ENCODE results near the gene ARL10. TPM values are rescaled to one million over a fixed set of nuclear protein-coding genes. Genes with fewer than 3 reads are reported as not detected.
A peak's percentile ranks its signal among the peaks of the same experiment; 100 is the strongest.

The ARL10 gene
- total RNA-seq, 1 experiment from 2014 or later = 9.6 TPM

DNA sequence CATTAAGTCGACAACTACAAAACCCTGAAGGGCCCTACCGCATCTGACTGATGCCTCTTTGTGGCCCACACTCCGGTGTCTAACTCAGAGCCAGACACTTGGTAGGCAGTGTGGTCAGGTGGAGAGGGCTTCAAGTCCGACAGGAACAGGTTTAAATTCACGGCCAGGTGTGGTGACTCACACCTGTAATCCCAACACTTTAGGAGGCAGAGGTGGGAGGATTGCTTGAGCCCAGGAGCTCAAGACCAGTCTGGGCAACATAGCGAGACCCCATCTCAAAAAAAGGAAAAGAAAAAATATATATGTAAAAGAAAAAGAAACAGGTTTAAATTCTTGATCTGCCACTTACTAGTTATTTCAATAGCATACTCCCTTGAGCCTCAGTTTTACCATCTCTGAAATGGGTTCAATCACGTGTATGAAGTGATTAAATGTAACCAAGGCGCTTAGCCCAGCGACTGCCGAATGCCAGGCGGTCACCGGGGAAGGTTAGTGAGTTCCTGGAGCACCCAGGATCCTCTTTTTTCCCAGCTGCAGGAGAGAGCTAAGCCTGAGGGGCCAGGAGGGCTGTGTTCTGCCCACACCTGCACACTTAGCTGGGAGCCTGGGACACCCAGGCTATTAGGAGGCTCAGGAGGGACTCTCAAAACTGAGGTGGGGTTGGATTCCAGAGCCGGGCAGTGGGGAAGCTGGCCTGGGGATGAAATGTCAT lies 50.1 kb downstream of the ARL10 start:
- no peak overlapping the region for H3K56ac ChIP-seq (ENCODE audit: insufficient read length, low read depth, low read length)
- peaks cover 5% of the 10 kb centered on the region for H3K23me2 ChIP-seq (ENCODE audit: insufficient read length, low read depth, low read length, poor library complexity, severe bottlenecking)
- DNase-seq = no peak
- H2AK5ac ChIP-seq (ENCODE audit: insufficient read length, low read length) = no peak overlapping the region
- H4K5ac ChIP-seq (ENCODE audit: insufficient read length, low read depth, low read length) = no peak overlapping the region
- H4K91ac ChIP-seq (ENCODE audit: insufficient read length, low read depth, low read length) = no peak overlapping the region
- no peak overlapping the region for H3K14ac ChIP-seq (ENCODE audit: insufficient read depth, low read length)
- no CpG with 5 or more reads among the region's 13 CpGs for WGBS (ENCODE audit: extremely low coverage, insufficient read length, low lambda C conversion rate)
- H3K4ac ChIP-seq (ENCODE audit: low read depth, low read length) = no peak overlapping the region
- H4K20me1 ChIP-seq (ENCODE audit: control insufficient read depth, insufficient read depth, insufficient read length) = no peaks in the 10 kb centered on the region
- no peak overlapping the region for H3K27ac ChIP-seq (ENCODE audit: insufficient read length, low read depth, low read length)
- no peaks in the 10 kb centered on the region for H3K4me1 ChIP-seq (ENCODE audit: insufficient read depth, low read length)
- no peak overlapping the region for H2AFZ ChIP-seq (ENCODE audit: low read length)
- no peaks in the 10 kb centered on the region for H3K79me1 ChIP-seq (ENCODE audit: insufficient read depth, low read depth, low read length, poor library complexity, severe bottlenecking)
- peaks cover 6 to 9% of the 10 kb centered on the region in 2 experiments; a peak in 3 of 4 replicates for H3K4me1 Mint-ChIP-seq
- H3K18ac ChIP-seq (ENCODE audit: insufficient read length, low read depth, low read length) = no peak overlapping the region
- TF ChIP-seq, protein P1, sequence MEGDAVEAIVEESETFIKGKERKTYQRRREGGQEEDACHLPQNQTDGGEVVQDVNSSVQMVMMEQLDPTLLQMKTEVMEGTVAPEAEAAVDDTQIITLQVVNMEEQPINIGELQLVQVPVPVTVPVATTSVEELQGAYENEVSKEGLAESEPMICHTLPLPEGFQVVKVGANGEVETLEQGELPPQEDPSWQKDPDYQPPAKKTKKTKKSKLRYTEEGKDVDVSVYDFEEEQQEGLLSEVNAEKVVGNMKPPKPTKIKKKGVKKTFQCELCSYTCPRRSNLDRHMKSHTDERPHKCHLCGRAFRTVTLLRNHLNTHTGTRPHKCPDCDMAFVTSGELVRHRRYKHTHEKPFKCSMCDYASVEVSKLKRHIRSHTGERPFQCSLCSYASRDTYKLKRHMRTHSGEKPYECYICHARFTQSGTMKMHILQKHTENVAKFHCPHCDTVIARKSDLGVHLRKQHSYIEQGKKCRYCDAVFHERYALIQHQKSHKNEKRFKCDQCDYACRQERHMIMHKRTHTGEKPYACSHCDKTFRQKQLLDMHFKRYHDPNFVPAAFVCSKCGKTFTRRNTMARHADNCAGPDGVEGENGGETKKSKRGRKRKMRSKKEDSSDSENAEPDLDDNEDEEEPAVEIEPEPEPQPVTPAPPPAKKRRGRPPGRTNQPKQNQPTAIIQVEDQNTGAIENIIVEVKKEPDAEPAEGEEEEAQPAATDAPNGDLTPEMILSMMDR (conservative IDR thresholded peaks at IDR 0.05) = no peak
- H3K36me3 Mint-ChIP-seq (ENCODE audit: insufficient read depth in 1 of 3, low read depth in 3 of 3) = peaks cover 0 to 10% (median 4%) of the 10 kb centered on the region in 3 experiments; a peak in 5 of 7 replicates
- no peak overlapping the region for H3K27ac Mint-ChIP-seq
- H2BK15ac ChIP-seq (ENCODE audit: low read depth, low read length) = no peak overlapping the region
- H2BK20ac ChIP-seq (ENCODE audit: low read depth, low read length, poor library complexity, severe bottlenecking) = no peak overlapping the region
- no peaks in the 10 kb centered on the region for H3K9me3 ChIP-seq (ENCODE audit: control insufficient read depth, low read depth, low read length)
- H2BK120ac ChIP-seq (ENCODE audit: low read depth, low read length, poor library complexity, severe bottlenecking) = no peak overlapping the region
- no peaks in the 10 kb centered on the region for H3K79me2 ChIP-seq (ENCODE audit: insufficient read depth, low read length)
- H2BK12ac ChIP-seq (ENCODE audit: insufficient read length, low read depth, low read length) = no peak overlapping the region
- H3K27me3 Mint-ChIP-seq (ENCODE audit: low read depth) = peaks cover 21% of the 10 kb centered on the region
- H3K23ac ChIP-seq (ENCODE audit: insufficient read length, low read depth, low read length) = no peak overlapping the region
- H3K9me3 Mint-ChIP-seq = peaks cover 8 to 19% of the 10 kb centered on the region in 2 experiments
- H3K27me3 ChIP-seq (ENCODE audit: insufficient read depth, low read length) = no peaks in the 10 kb centered on the region; the same call in 1 of the 2 replicates
- H3T11ph ChIP-seq (ENCODE audit: low read length) = no peak overlapping the region
- H4K8ac ChIP-seq (replicated peaks; ENCODE audit: insufficient read length, low read depth, low read length) = no peak overlapping the region
- H3K9ac ChIP-seq (ENCODE audit: extremely low read depth, insufficient read length, low read length) = no peak overlapping the region
- peak overlapping the region; percentile 60 for H3K4me2 ChIP-seq (ENCODE audit: insufficient read depth, insufficient read length, low read length)
- H3K4me3 Mint-ChIP-seq = peak overlapping the region; percentile 69 to 76
- H2BK5ac ChIP-seq (ENCODE audit: insufficient read length, low read length) = no peak overlapping the region

Data from H9 (cell line).